IMR-90 (cell line): Measurements from ENCODE around the gene ABHD15. TPM values are rescaled to one million over a fixed set of nuclear protein-coding genes. Genes with fewer than 3 reads are reported as not detected.

Source experiments
- ATAC-seq: fragments of 200-7000 bp; cut with Tn5 transposase; 2 replicates; pipeline ENCODE4 v1.9.1; 2020; ENCODE audit warnings: low read depth, mild to moderate bottlenecking, moderate library complexity
- BruUV-seq: library from RNA; stranded (reverse); fragments of 400-500 nt; replicated peaks from 2 replicates; lab custom pipeline; 2021; lab: Mats Ljungman, UMichigan
- CTCF ChIA-PET: fragments of 300-600 bp; formaldehyde crosslinking; extraction: SDS; loops from one replicate; lab custom pipeline; 2021; ENCODE audit warnings: antibody characterized with exemption; lab: Yijun Ruan, JAX
- POLR2A ChIA-PET: fragments of 300-600 bp; sonication (Branson Sonifier 250); formaldehyde crosslinking; loops from one replicate; lab custom pipeline; 2022; ENCODE audit warnings: antibody characterized with exemption; ENCODE audit not compliant: unreplicated experiment; lab: Charles Lee
- DNase-seq: peaks from one replicate; pipeline ENCODE4 v3.0.0; 2013
- H2AFZ ChIP-seq: replicated peaks from 2 replicates; pipeline ENCODE3; 2013; ENCODE audit warnings: low read length, mild to moderate bottlenecking; ENCODE audit not compliant: poor library complexity
- H2AK5ac ChIP-seq: 2 replicates; pipeline ENCODE4 v1.6.1; 2013; ENCODE audit warnings: low read depth, low read length, inconsistent platforms
- H2AK9ac ChIP-seq: replicated peaks from 2 replicates; pipeline ENCODE3; 2013; ENCODE audit warnings: mild to moderate bottlenecking, low read depth, low read length, moderate library complexity; ENCODE audit not compliant: poor library complexity
- H2BK120ac ChIP-seq: 2 replicates; pipeline ENCODE4 v1.6.1; 2013; ENCODE audit warnings: low read depth, low read length, inconsistent platforms
- H2BK15ac ChIP-seq: 3 replicates; pipeline ENCODE4 v1.6.1; 2013; ENCODE audit warnings: low read depth, low read length, inconsistent platforms
- H2BK20ac ChIP-seq: 2 replicates; pipeline ENCODE4 v1.6.1; 2013; ENCODE audit warnings: low read depth, mild to moderate bottlenecking, inconsistent platforms, low read length, moderate library complexity
- H2BK5ac ChIP-seq: 2 replicates; pipeline ENCODE4 v1.6.1; 2013; ENCODE audit warnings: mild to moderate bottlenecking, low read depth, low read length, inconsistent platforms; ENCODE audit not compliant: poor library complexity, severe bottlenecking
- H3K14ac ChIP-seq: replicated peaks from 2 replicates; pipeline ENCODE4 v1.6.1; 2013; ENCODE audit warnings: low read depth, low read length, inconsistent platforms
- H3K18ac ChIP-seq: 2 replicates; pipeline ENCODE4 v1.6.1; 2013; ENCODE audit warnings: low read depth, low read length, control low read depth
- H3K23ac ChIP-seq: 2 replicates; pipeline ENCODE4 v1.6.1; 2013; ENCODE audit warnings: low read depth, low read length, inconsistent platforms
- H3K27ac ChIP-seq: 2 replicates; pipeline ENCODE4 v1.5.1; 2013; ENCODE audit warnings: mild to moderate bottlenecking, control low read depth, low read length; ENCODE audit not compliant: insufficient read depth
- H3K27me3 ChIP-seq: 2 replicates; pipeline ENCODE4 v1.6.1; 2013; ENCODE audit warnings: low read length; ENCODE audit not compliant: control insufficient read depth, insufficient read depth
- H3K36me3 ChIP-seq: 2 replicates; pipeline ENCODE4 v1.6.1; 2013; ENCODE audit warnings: low read length, mixed read lengths; ENCODE audit not compliant: control insufficient read depth, insufficient read depth
- H3K4ac ChIP-seq: 2 replicates; pipeline ENCODE4 v1.6.1; 2013; ENCODE audit warnings: low read depth, low read length, inconsistent platforms
- H3K4me1 ChIP-seq: 2 replicates; pipeline ENCODE4 v1.6.1; 2013; ENCODE audit warnings: low read length, mixed read lengths; ENCODE audit not compliant: control insufficient read depth, insufficient read depth
- H3K4me2 ChIP-seq: 2 replicates; pipeline ENCODE4 v1.6.1; 2013; ENCODE audit warnings: low read depth, mild to moderate bottlenecking, control low read depth, low read length, moderate library complexity
- H3K4me3 ChIP-seq: 2 replicates; pipeline ENCODE4 v1.5.1; 2013; ENCODE audit warnings: low read depth, mild to moderate bottlenecking, control low read depth, low read length, moderate library complexity; ENCODE audit not compliant: insufficient read depth
- H3K56ac ChIP-seq: 2 replicates; pipeline ENCODE4 v1.6.1; 2013; ENCODE audit warnings: low read length, inconsistent platforms; ENCODE audit not compliant: insufficient read depth; ENCODE audit errors: extremely low read depth
- H3K79me1 ChIP-seq, 2 experiments: 2 replicates each; pipeline ENCODE4 v1.6.1; 2013; ENCODE audit warnings: low read length in 2 of 2, inconsistent platforms in 1 of 2, low read depth in 1 of 2
- H3K9ac ChIP-seq: 2 replicates; pipeline ENCODE4 v1.6.1; 2013; ENCODE audit warnings: low read depth, low read length, control low read depth
- H3K9me1 ChIP-seq: 2 replicates; pipeline ENCODE4 v1.6.1; 2013; ENCODE audit warnings: low read length, inconsistent platforms; ENCODE audit not compliant: insufficient read depth
- H3K9me3 ChIP-seq: 2 replicates; pipeline ENCODE4 v1.6.1; 2013; ENCODE audit warnings: low read length; ENCODE audit not compliant: control insufficient read depth, insufficient read depth
- H4K20me1 ChIP-seq: 2 replicates; pipeline ENCODE4 v1.6.1; 2013; ENCODE audit warnings: low read length, inconsistent platforms; ENCODE audit not compliant: insufficient read depth
- H4K5ac ChIP-seq: 2 replicates; pipeline ENCODE4 v1.6.1; 2013; ENCODE audit warnings: mild to moderate bottlenecking, low read depth, low read length, control low read depth
- H4K8ac ChIP-seq, 2 experiments: 2 replicates each; pipeline ENCODE4 v1.6.1; 2013; ENCODE audit warnings: low read depth in 2 of 2, low read length in 2 of 2, control low read depth in 1 of 2, inconsistent platforms in 1 of 2
- H4K91ac ChIP-seq: 2 replicates; pipeline ENCODE4 v1.6.1; 2013; ENCODE audit warnings: low read depth, low read length, inconsistent platforms; ENCODE audit not compliant: insufficient read depth
- CTCF ChIP-seq: conservative IDR thresholded peaks from 2 replicates; pipeline ENCODE4 v1.5.1; 2012; ENCODE audit warnings: mild to moderate bottlenecking, low read depth, low read length, improper control_type of control experiment
- MAZ ChIP-seq: IDR thresholded peaks from 2 replicates; pipeline ENCODE4 v1.6.1; 2012; ENCODE audit warnings: low read depth, mild to moderate bottlenecking, low read length, improper control_type of control experiment, moderate library complexity, borderline replicate concordance
- WGBS, 2 experiments: methylation state at CpG; one replicate each; pipeline versions ENCODE4 v1.1.5 to v1.1.7; 2013; ENCODE audit warnings: missing lambda C conversion rate in 2 of 2; ENCODE audit not compliant: insufficient read length in 1 of 2; ENCODE audit errors: extremely low coverage in 2 of 2; 5-methylcytosine and 5-hydroxymethylcytosine counted together
- dilution Hi-C: fragments of 300-500 bp; cut with HindIII; formaldehyde crosslinking; loops from one replicate; pipeline ENCODE4 v1.14.3; 2018; ENCODE audit warnings: low sequenced_read_pairs; ENCODE audit not compliant: unreplicated experiment
- in situ Hi-C: fragments of 300-500 bp; cut with MboI; formaldehyde crosslinking; loops from 3 replicates; pipeline ENCODE4 v1.14.3; 2019; ENCODE audit warnings: low sequenced_read_pairs, inconsistent platforms, mixed read lengths
- intact Hi-C: fragments of 100-400 bp; cut with micrococcal nuclease; formaldehyde crosslinking; loops from 2 replicates; pipeline ENCODE4 v1.10.0; 2022
- polyA plus RNA-seq, 3 experiments: library from polyadenylated mRNA; depleted of rRNA; stranded (reverse); fragments of >200 nt; gene quantifications; 2 replicates each; pipeline ENCODE4 v1.2.3, GENCODE V29; 2012; ENCODE audit warnings: low replicate concordance in 1 of 3
- total RNA-seq: library from RNA; depleted of rRNA; stranded (reverse); fragments of >200 nt; gene quantifications from 2 replicates; pipeline ENCODE4 v1.2.3, GENCODE V29; 2012

ABHD15 gene
- total and polyA plus RNA-seq, 2 of the 4 experiments (the other 2 are of a cell fraction), result 3.2 to 4.6 TPM

- no peak; the same call in 1 of the 2 replicates for ATAC-seq
Measured at GRCh38 chr17:29607557-29608195, 40.8 kb upstream of the ABHD15 start.

More at GRCh38 chr17:29607557-29608195, 40.8 kb upstream of the ABHD15 start:
- no peak overlapping the region for H2AFZ ChIP-seq
- H3K56ac ChIP-seq, result no peak overlapping the region
- 0 out of 4 replicates have a peak, but pooled peaks cover 0 to 2% of the 10 kb centered on the region in 2 experiments for H3K79me1 ChIP-seq
- H4K5ac ChIP-seq, result no peak overlapping the region
- H3K27ac ChIP-seq, result no peak overlapping the region
- H2BK15ac ChIP-seq, result no peak overlapping the region
- no peak overlapping the region for H2BK5ac ChIP-seq
- H3K18ac ChIP-seq, result no peak overlapping the region
- no peak overlapping the region for H2BK20ac ChIP-seq
- no peaks in the 10 kb centered on the region; the same call in 1 of the 2 replicates for H3K36me3 ChIP-seq
- no peak for TF ChIP-seq CTCF
- TF ChIP-seq MAZ, result no peak
- WGBS, 2 experiments, result 96% methylated on average over 5 of the region's 29 CpGs; no CpG with 5 or more reads in 1 of the 2 experiments
- ChIA-PET CTCF (no interaction called here), POLR2A (no interaction called here)
- H4K91ac ChIP-seq, result no peak overlapping the region
- intact Hi-C loops (no loop called here), dilution Hi-C loops (no loop called here), in situ Hi-C loops (no loop called here)
- no peaks in the 10 kb centered on the region for H4K20me1 ChIP-seq
- H3K9me1 ChIP-seq, result 0 out of 2 replicates have a peak, but pooled peaks cover 4% of the 10 kb centered on the region
- no peak overlapping the region for H2AK5ac ChIP-seq
- H3K4me3 ChIP-seq, result no peak overlapping the region
- no peak overlapping the region for H3K4ac ChIP-seq
- no peaks in the 10 kb centered on the region for H3K9me3 ChIP-seq
- no peak overlapping the region for H2BK120ac ChIP-seq
- no peak for DNase-seq
- H3K4me1 ChIP-seq, result no peaks in the 10 kb centered on the region
- H3K27me3 ChIP-seq, result no peaks in the 10 kb centered on the region
- H2AK9ac ChIP-seq, result no peak overlapping the region
- no peak overlapping the region for H3K23ac ChIP-seq
- no TSS peak for BruUV-seq
- H3K4me2 ChIP-seq, result no peak overlapping the region
- no peak overlapping the region for H3K9ac ChIP-seq
- H4K8ac ChIP-seq, result no peak overlapping the region
- H3K14ac ChIP-seq, result no peak overlapping the region
